Uterus (tissue), 4 donors: Measurements from ENCODE around the gene GPN1. TPM values are rescaled to one million over a fixed set of nuclear protein-coding genes. Genes with fewer than 3 reads are reported as not detected.

ENCODE experiments used
- DNase-seq, 2 donors: peaks; one replicate each; pipeline ENCODE4 v3.0.0-alpha.2; 2019 to 2020
- H3K27ac ChIP-seq, 2 donors: fragments of 200-600 bp; sonication (generic); 1 replicate in 1 of 2; 2 replicates in 1 of 2; pipeline ENCODE4 v1.5.1; 2016 to 2018
- H3K27me3 ChIP-seq, 2 donors: fragments of 200-600 bp; sonication (generic); one replicate each; pipeline ENCODE4 v1.5.1; 2018 to 2019; ENCODE audit warnings: control low read depth in 1 of 2
- H3K36me3 ChIP-seq, 2 donors: fragments of 200-600 bp; sonication (generic); one replicate each; pipeline ENCODE4 v1.5.1; 2019; ENCODE audit warnings: control low read depth in 1 of 2
- H3K4me1 ChIP-seq, 2 donors: fragments of 200-600 bp; sonication (generic); one replicate each; pipeline ENCODE4 v1.5.1; 2018 to 2019; ENCODE audit warnings: control low read depth in 1 of 2
- H3K4me3 ChIP-seq, 2 donors: fragments of 200-600 bp; sonication (generic); 1 replicate in 1 of 2; 2 replicates in 1 of 2; pipeline ENCODE4 v1.5.1; 2018 to 2019; ENCODE audit warnings: mild to moderate bottlenecking in 1 of 2
- H3K9me3 ChIP-seq, 2 donors: fragments of 200-600 bp; sonication (generic); one replicate each; pipeline ENCODE4 v1.5.1; 2019; ENCODE audit warnings: control low read depth in 1 of 2
- POLR2A ChIP-seq, 2 donors: fragments of 450-650 bp; IDR thresholded peaks; one replicate each; pipeline ENCODE4 v1.6.1; 2016; ENCODE audit warnings: antibody characterized with exemption in 2 of 2, mild to moderate bottlenecking in 1 of 2, moderate library complexity in 1 of 2
- intact Hi-C: fragments of 100-400 bp; cut with DNase I; formaldehyde crosslinking; loops from one replicate; pipeline ENCODE4 v1.15.1; 2023; ENCODE audit warnings: low total_unique reads
- total RNA-seq, 4 donors: library from RNA; depleted of rRNA in 3 of 4; stranded (reverse); fragments of >200 nt in 3 of 4; gene quantifications; one replicate each; pipeline versions ENCODE4 v1.1.0 to v1.2.4, GENCODE V29; 2014 to 2023
- TF ChIP-seq, protein P1 (sequence below), 4 experiments: fragments of 200-600 bp in 2 of 4; fragments of 450-650 bp in 2 of 4; sonication (generic) in 2 of 4; IDR thresholded peaks; one replicate each; pipeline ENCODE4 v1.5.1; 2016 to 2019; ENCODE audit warnings: antibody characterized with exemption in 4 of 4, mild to moderate bottlenecking in 2 of 4, moderate library complexity in 1 of 4
- donor health status: DM: yes; HTN: yes; CAD: no.

Gene GPN1
- total RNA-seq, 4 donors from 2014 or later = 13.3 to 38.6 (median 19.7) TPM

DNA sequence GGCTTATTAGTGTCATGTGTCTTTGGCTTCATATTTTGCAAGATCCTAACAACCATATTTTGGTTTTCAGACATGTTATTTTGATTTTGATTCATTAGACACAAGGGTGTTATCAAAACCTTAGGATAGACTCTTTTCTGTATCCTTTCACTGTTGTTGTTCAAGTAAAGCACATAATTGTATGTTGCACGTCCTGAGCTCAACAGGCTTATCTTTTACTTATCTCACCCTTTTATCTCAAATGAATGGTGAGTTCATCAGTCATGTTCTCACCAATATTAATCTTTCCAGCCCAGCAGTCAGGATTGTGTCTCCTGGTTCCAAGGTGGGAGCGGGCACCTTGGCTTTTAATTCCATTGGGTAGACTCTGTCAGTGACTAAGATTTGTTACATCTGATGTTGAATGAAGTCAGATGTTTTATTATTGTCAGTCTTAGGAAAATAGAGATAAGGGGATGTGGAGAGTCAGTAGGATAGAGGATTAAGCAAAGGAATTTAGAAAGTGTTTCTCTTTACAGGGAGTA is 11.9 kb downstream of the GPN1 start:
- intact Hi-C loops = no loop called here
- H3K4me1 ChIP-seq = no peaks in the 10 kb centered on the region
- no peak for TF ChIP-seq POLR2A (IDR thresholded peaks at IDR 0.05)
- TF ChIP-seq, protein P1, sequence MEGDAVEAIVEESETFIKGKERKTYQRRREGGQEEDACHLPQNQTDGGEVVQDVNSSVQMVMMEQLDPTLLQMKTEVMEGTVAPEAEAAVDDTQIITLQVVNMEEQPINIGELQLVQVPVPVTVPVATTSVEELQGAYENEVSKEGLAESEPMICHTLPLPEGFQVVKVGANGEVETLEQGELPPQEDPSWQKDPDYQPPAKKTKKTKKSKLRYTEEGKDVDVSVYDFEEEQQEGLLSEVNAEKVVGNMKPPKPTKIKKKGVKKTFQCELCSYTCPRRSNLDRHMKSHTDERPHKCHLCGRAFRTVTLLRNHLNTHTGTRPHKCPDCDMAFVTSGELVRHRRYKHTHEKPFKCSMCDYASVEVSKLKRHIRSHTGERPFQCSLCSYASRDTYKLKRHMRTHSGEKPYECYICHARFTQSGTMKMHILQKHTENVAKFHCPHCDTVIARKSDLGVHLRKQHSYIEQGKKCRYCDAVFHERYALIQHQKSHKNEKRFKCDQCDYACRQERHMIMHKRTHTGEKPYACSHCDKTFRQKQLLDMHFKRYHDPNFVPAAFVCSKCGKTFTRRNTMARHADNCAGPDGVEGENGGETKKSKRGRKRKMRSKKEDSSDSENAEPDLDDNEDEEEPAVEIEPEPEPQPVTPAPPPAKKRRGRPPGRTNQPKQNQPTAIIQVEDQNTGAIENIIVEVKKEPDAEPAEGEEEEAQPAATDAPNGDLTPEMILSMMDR (IDR thresholded peaks at IDR 0.05) = no peak
- H3K27ac ChIP-seq = no peak overlapping the region
- no peak for DNase-seq
- no peaks in the 10 kb centered on the region for H3K27me3 ChIP-seq
- H3K4me3 ChIP-seq = no peak overlapping the region
- H3K9me3 ChIP-seq = no peaks in the 10 kb centered on the region
- no peaks in the 10 kb centered on the region for H3K36me3 ChIP-seq

DNA sequence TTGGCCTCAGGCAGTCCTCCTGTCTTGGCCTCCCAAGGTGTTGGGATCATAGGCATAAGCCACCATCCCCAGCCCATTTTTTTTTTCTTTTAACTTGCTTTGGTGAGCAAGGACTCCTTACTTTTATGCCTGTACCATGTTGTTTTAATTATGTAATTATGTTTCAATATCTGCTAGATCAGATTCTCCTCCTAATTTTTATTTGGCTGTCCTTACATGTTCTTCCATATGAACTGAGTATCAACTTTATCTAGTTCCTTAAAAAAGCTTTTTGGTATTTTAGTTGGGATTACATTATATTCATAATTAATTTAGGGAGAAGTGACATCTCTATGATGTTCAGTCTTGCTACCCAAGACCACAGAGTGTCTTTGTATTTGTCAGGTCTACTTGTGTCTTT is 16.3 kb downstream of the GPN1 start:
- no peak for TF ChIP-seq POLR2A (IDR thresholded peaks at IDR 0.05)
- TF ChIP-seq, protein P1 (IDR thresholded peaks at IDR 0.05) = no peak
- Histone ChIP-seq H3K36me3 (no peaks in the 10 kb centered on the region), H3K9me3 (no peaks in the 10 kb centered on the region), H3K4me1 (no peaks in the 10 kb centered on the region), H3K4me3 (no peak overlapping the region), H3K27ac (no peak overlapping the region), H3K27me3 (no peaks in the 10 kb centered on the region)
- no peak for DNase-seq
- intact Hi-C loops = no loop called here

DNA sequence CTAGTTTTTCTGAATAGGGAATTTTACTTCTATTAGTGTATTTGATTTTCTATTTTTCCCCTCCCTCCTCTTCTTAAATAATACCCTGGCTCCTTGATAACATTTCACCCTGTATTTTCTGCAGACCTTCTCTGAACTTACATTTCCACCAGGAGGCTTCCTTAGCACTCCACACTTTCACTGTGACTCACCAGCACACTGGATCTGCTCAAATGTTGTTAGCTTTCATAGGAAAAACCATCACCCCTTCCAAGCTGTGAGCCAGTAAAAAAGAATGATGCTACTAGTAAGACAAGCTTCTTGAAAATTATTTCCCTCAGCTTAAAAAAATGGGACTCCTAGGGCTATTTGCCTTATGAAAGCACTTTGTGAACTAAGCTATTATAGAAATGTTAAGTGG is 18.4 kb downstream of the GPN1 start:
- DNase-seq = no peak
- H3K4me3 ChIP-seq = no peak overlapping the region
- no peaks in the 10 kb centered on the region for H3K36me3 ChIP-seq
- TF ChIP-seq, protein P1 (IDR thresholded peaks at IDR 0.05) = no peak
- no peak for TF ChIP-seq POLR2A (IDR thresholded peaks at IDR 0.05)
- no peaks in the 10 kb centered on the region for H3K27me3 ChIP-seq
- no peak overlapping the region for H3K27ac ChIP-seq
- intact Hi-C loops = no loop called here
- no peaks in the 10 kb centered on the region for H3K4me1 ChIP-seq
- no peaks in the 10 kb centered on the region for H3K9me3 ChIP-seq

DNA sequence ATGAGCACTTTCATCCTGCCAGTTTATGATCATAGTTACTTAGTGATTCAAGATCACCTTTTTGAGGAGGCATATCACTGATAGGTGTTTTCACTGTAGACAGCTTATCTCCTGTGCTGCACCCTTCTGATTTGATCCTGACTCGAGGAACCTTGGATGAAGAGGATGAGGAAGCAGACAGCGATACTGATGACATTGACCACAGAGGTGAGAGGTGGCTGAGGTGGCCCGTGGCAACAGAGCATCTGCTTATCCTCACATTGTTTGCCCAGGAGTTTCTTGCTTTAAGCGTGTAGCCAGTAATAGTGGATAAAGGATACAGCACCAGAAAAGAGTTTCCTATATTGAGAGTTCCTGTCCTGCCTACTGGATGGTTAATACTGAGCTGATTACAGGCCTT is 18.9 kb downstream of the GPN1 start:
- no peak for DNase-seq
- Histone ChIP-seq H3K27me3 (no peaks in the 10 kb centered on the region), H3K4me3 (no peak overlapping the region), H3K36me3 (no peaks in the 10 kb centered on the region), H3K4me1 (no peaks in the 10 kb centered on the region), H3K27ac (no peak overlapping the region), H3K9me3 (no peaks in the 10 kb centered on the region)
- TF ChIP-seq, protein P1 (IDR thresholded peaks at IDR 0.05) = no peak
- TF ChIP-seq POLR2A (IDR thresholded peaks at IDR 0.05) = no peak
- intact Hi-C loops = no loop called here

DNA sequence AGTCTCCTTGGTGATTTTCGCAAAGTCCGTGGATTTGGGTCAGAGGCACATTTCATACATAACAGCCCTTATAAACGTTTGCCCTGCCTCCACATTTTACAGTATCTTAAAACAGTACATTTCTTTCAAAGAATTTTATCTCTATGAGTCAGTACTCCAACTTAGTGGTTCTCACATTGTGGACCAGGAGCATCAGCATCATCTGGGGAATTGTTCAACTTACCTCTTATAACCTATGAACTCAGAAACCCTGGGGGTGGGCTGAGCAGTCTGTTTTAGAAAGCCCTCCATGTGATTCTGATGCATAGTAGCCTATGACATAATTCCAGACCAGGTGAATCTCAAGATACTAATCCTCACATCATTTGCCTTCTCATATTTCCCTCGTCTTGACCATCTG is 22.2 kb downstream of the GPN1 start:
- Histone ChIP-seq H3K36me3 (no peaks in the 10 kb centered on the region), H3K4me1 (no peaks in the 10 kb centered on the region), H3K27ac (no peak overlapping the region), H3K9me3 (no peaks in the 10 kb centered on the region), H3K4me3 (no peak overlapping the region), H3K27me3 (no peaks in the 10 kb centered on the region)
- no peak for DNase-seq
- intact Hi-C loops = no loop called here
- TF ChIP-seq, protein P1 (IDR thresholded peaks at IDR 0.05) = no peak
- no peak for TF ChIP-seq POLR2A (IDR thresholded peaks at IDR 0.05)
